HG02884 (cell line): ENCODE measurements around the gene ZC3H15.

Source experiments
- ATAC-seq: cut with Tn5 transposase; IDR thresholded peaks from one replicate; pipeline ENCODE4 v1.9.1; 2021; ENCODE audit warnings: mild to moderate bottlenecking, moderate library complexity; ENCODE audit not compliant: unreplicated experiment

Gene ZC3H15

GRCh38 chr2:186540941-186541340 is 54.9 kb downstream of the ZC3H15 start:
- no peak for ATAC-seq

- ATAC-seq = no peak
These were observed 55.9 kb downstream of the ZC3H15 start for GRCh38 chr2:186542002-186542401.

- ATAC-seq = no peak
These were observed 57.6 kb downstream of the ZC3H15 start for GRCh38 chr2:186543561-186544131.

GRCh38 chr2:186544255-186544675 is 58.2 kb downstream of the ZC3H15 start:
- ATAC-seq = no peak

GRCh38 chr2:186546846-186547245 is 60.8 kb downstream of the ZC3H15 start:
- ATAC-seq = no peak

- ATAC-seq = no peak
These were observed 65.4 kb downstream of the ZC3H15 start for GRCh38 chr2:186551323-186552050.

- ATAC-seq = no peak
These were observed 68.4 kb downstream of the ZC3H15 start for GRCh38 chr2:186554429-186554828.

GRCh38 chr2:186554850-186555671 is 69.0 kb downstream of the ZC3H15 start:
- no peak for ATAC-seq

- no peak for ATAC-seq
These were observed 72.6 kb downstream of the ZC3H15 start for GRCh38 chr2:186558512-186559276.
